KOPT-K1 (cell line): ENCODE data around the gene TMEM135.
"Not testable (repeated sequence)": the region's sequence is repeated elsewhere in the genome, so short reads cannot be mapped to it uniquely, and the experiment has no call there.

Experiments
- H3K27ac ChIP-seq: fragments of 200-600 bp; sonication (generic); 2 replicates; pipeline ENCODE4 v1.5.1; 2016; ENCODE audit warnings: antibody characterized with exemption, mild to moderate bottlenecking, low read depth, low read length; ENCODE audit not compliant: poor library complexity, severe bottlenecking
- H3K36me3 ChIP-seq: fragments of 200-600 bp; sonication (generic); 2 replicates; pipeline ENCODE4 v1.5.1; 2017; ENCODE audit warnings: antibody characterized with exemption, mild to moderate bottlenecking, low read length, moderate library complexity; ENCODE audit not compliant: insufficient read depth
- H3K9me3 ChIP-seq: fragments of 200-600 bp; sonication (generic); 2 replicates; pipeline ENCODE4 v1.5.1; 2017; ENCODE audit warnings: antibody characterized with exemption, low read length, mild to moderate bottlenecking; ENCODE audit not compliant: insufficient read depth, poor library complexity, severe bottlenecking

Gene TMEM135

DNA sequence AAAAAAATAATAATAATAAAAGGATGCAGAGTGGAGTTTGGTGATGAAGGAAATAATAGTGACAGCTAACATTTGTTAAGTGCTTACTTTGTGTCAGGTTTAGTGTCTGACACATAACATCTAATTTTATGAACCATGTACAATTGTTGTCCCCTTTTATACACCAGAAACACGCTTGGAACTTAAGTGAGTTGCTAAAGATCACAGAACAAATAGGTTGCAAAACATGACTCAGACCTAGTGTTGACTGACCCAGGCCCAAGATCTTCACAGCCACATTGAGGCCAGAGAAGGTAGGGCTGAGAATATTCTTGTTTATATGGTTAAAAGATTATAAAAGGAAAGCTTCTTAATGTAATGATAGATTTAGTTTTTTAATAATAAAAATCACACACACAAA, 25.6 kb upstream of the TMEM135 start:
- Histone ChIP-seq H3K9me3 (no peaks in the 10 kb centered on the region), H3K36me3 (no peaks in the 10 kb centered on the region), H3K27ac (no peak overlapping the region)

DNA sequence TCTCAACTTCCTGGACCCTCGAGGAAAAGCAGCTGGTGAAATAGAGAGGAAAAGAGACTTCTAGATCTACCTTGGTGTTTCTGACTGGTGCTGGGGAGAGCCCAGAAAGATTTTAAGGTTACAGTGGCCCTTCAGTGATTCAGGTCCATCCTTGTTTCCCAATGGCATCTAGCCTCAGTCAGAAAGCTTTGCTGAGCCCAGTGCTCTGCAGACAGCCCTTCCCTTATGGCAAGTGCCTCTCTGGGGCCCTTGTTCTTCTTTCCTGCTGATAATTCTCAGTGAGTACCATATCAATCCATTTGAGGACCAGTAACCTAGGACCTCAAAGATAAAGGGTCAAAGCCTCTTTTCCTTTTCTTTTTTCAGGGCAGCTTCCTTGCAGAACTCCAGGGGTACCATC, 25.1 kb upstream of the TMEM135 start:
- Histone ChIP-seq H3K27ac (no peak overlapping the region), H3K9me3 (no peaks in the 10 kb centered on the region), H3K36me3 (no peaks in the 10 kb centered on the region)

DNA sequence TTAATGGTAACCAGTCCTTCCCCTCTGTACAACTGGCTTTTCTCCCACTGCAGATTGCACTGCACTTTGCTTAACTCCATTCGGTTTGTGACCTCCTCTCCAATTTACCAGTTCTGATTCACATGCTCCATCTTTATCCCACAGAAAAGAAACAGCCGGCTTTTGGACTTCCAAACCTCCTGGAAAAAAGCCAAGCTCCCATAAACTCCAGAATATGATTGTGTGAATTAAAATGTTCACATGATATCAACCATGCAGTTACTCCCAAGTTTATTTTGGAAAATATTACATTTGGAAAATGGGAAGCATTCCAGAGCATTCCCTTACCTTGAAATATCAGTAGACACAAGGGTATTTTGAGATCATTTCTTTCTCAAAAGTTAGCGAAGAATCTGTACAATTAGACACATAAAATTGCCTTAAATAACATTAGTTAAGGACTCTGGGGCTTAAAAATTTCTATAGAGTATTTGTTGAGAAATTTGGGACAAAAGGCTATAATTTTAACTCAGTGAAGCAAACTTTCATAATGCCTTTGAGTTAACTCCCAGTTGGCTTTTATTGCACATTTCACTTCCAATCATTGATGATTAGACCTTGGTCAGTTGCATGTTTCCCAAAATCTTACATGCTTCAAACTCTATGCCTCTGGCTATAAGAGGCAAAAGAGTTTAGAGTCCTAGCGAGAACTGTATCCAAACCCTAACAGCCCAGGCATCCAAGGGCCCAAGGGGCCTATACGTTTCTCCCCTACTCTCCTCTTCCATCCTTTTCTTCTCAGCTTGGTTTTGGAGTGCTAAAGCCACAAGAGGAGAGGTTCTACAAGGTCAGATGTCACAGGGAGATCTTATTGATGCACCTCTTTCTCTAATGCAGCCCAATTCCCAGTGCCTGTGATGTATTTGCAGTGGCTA, 23.6 kb upstream of the TMEM135 start:
- no peaks in the 10 kb centered on the region for H3K9me3 ChIP-seq
- H3K27ac ChIP-seq, result no peak overlapping the region
- no peaks in the 10 kb centered on the region for H3K36me3 ChIP-seq

DNA sequence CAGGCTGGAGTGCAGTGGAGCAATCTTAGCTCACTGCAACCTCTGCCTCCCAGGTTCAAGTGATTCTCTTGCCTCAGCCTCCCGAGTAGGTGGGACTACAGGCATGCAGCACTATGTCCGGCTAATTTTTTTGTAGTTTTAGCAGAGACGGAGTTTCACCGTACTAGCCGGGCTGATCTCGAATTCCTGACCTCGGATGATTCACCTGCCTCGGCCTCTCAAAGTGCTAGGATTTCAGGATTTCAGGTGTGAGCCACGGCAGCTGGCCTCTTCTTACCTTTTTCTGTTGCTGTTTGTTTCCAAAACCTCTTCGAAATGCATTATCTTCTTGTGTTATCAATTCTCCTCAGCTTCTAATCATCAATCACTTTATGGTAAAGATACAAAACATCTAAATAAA, 22.1 kb upstream of the TMEM135 start:
- Histone ChIP-seq H3K9me3 (no peaks in the 10 kb centered on the region), H3K27ac (no peak overlapping the region)

DNA sequence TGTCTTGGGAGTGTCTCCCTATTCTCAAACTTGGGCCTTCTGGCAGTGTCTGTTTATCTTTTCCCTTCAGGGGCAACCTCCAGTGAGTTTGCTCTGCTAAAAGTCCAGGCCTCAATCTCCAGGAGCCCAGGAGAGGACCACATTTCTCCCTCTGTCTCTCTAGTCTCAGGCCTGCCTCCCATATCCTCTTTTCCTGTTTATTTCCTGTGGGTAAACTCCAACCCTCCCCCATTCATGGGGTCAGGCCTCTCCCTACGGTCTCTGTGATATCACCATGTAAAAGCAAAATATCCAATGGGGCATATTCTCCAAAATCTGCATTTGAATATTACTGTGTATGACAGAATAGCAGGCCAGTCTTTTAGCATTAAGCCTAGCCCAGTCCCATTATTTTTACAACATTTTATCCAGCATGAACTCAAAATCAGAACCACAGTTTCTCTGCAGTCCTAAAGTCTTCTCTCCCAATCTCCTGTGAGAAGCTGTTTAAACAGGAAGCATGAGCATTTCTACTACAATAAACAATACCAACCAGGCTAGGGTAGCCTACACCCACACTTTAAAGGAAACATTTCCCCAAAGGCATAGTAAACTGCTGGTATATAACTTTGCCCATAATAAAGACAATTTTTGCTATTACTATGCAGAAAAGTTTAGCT, 18.0 kb upstream of the TMEM135 start:
- Histone ChIP-seq H3K27ac (no peak overlapping the region), H3K36me3 (no peaks in the 10 kb centered on the region), H3K9me3 (no peaks in the 10 kb centered on the region)

More for the DNA sequence above, 22.1 kb upstream of the TMEM135 start:
- no peaks in the 10 kb centered on the region for H3K36me3 ChIP-seq

DNA sequence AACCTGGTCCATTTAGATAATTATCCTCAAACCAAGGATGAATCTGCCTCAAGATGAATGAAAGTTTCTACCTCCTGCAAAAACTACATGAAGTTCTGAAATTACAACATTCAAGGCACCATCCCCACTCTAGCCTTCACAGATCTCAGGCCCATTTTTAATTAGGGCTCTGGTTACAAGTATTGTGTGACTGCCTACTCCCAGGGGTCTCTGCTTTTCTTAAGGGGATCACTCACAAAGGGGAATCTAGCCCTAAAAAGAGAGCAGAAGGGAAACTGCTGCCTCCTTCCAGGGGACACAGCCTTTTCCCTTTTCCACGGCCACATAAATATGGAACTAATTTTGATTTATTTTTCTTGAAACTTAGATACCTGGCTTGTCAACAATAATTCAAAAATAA, 17.4 kb upstream of the TMEM135 start:
- H3K27ac ChIP-seq, result no peak overlapping the region
- no peaks in the 10 kb centered on the region for H3K36me3 ChIP-seq
- H3K9me3 ChIP-seq, result no peaks in the 10 kb centered on the region

DNA sequence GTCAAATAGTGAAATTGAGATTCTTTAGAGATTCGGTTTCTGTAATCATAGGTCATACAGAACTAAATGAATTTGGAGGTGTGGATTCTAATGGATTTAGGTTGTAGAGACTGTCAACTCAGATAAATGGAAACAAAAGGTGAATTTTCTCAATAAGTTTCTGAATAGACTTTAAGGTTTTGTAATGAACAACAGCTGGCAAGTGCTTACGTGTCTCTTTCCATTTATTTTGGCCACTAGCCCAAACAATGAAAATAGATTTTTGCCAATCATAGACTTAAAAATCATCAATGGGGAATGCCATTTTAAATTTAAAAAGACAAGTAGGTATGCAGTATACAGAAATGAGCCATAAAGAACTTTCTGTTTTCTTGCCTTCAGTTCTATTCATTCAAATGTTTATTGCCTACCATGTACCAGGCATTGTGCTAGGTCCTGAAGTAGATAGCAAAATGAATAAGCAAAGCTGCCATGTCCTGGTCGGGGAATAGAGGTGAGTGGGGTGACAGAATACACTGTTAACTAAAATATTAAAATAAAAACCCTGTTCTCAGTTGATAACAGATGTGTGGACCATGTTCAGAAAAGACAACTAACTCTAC, 16.9 kb upstream of the TMEM135 start:
- Histone ChIP-seq H3K27ac (no peak overlapping the region), H3K9me3 (no peaks in the 10 kb centered on the region), H3K36me3 (no peaks in the 10 kb centered on the region)

DNA sequence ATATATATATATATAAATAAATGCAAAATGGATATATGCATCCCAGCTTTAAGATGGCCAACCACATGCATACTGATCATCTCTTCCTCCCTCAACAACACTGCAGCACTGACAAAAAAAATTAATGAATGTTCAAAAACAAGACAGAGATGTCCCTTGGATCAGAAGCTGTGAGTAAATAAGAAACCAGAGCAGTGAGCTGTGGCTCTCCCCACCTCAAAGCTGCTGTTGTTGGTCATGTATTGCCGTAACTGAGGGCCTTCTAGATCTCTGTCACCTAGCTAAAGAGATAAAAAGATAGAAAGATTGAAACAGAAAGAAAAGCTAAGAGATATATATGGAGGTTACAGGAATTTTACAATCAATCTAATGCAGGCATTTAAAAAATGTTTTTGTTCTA, 15.5 kb upstream of the TMEM135 start:
- Histone ChIP-seq H3K9me3 (no peaks in the 10 kb centered on the region), H3K27ac (no peak overlapping the region), H3K36me3 (no peaks in the 10 kb centered on the region)

DNA sequence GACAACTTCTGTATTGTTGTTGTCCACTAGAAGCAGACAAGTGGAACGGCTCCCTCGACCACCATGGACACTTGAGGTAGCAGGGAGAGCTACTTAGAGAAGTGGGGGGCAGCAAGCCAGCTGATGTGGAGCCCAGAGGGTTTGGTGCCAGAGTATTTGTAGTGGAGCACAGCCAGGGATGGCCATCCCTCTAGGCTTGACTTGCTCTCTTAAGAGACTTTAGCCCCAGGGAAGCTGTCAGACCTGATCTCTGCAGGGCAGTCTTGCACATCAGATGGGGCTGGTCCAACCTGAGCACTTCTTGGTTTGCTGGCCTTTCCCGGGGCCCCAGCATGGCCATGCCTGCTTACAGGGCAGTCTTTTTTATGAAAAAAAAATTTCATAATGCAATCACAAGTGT, 15.0 kb upstream of the TMEM135 start:
- H3K27ac ChIP-seq, result no peak overlapping the region
- no peaks in the 10 kb centered on the region for H3K9me3 ChIP-seq
- H3K36me3 ChIP-seq, result no peaks in the 10 kb centered on the region

DNA sequence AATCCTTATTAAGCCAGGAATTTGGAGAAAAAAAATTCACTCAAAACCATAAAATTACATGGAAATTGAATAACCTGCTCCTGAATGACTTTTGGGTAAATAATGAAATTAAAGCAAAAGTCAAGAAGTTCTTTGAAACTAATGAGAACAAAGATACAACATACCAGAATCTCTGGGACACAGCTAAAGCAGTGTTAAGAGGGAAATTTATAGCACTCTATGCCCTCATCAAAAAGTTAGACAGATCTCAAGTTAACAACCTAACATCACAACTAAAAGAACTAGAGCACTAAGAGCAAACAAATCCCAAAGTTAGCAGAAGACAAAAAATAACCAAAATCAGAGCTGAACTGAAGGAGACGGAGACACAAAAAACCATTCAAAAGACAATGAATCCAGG, 11.3 kb upstream of the TMEM135 start:
- not testable (repeated sequence) for H3K9me3 ChIP-seq, H3K36me3 ChIP-seq, H3K27ac ChIP-seq

DNA sequence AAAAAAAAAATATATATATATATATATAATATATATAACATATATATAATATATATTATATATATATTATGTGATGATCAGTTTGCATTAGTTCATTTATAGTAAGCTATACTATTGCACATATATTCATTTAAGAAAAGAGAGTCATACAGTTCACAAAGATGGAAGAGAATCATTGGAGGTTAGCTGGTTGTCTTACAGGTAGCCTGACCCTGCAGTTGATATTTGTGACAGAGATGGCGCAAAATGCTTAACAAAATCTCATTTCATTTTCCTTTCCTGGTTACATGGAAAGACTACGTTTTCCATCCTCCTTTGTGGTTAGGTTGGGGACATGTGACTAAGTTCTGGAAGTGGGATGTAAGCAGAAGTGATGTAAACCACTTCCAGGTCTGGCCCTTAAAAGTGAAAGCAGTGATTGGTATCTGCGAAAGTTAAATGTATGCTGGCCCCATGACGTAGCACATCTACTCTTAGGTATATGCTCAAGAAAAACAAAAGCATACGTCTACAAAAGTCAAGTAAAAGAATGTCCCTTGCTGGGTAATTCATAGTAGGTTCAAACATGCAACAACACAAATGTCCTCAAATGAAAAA, 7.2 kb upstream of the TMEM135 start:
- H3K36me3 ChIP-seq, result no peaks in the 10 kb centered on the region
- H3K9me3 ChIP-seq, result no peaks in the 10 kb centered on the region
- H3K27ac ChIP-seq, result no peak overlapping the region

DNA sequence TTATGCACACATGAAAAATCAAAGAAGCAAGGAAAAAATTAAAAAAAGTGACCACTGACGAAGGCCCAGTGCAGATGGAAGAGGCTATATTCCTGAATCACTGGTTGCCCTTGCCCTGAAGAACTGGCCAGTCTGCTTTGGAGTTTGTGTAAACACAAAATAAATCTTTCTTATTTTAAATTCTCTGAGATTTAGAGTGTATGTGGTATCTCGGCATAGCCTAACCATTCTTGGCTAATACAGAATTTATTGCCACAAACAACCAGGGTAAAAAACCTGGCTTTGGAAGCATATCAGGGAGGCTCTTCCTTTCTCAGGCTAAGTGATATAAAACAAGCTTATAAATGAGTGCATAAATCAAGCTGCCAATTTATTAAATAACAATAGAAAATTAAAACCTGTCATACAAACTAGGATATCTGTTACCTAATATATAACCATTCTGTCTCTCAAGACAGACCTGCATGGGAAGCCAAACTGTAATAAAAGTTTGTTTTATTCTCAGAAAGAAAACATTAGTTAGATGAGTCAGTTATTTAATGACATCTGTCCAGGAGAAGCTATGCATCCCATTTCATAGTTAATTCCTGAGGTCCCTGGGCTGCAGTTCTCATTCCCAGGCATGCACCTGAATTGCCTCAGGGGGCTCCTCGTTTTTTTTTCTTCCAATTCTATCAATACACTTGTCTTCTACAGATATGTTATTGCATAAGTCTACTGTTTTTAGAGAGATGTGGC, 6.1 kb upstream of the TMEM135 start:
- Histone ChIP-seq H3K9me3 (no peaks in the 10 kb centered on the region), H3K27ac (no peak overlapping the region), H3K36me3 (no peaks in the 10 kb centered on the region)

DNA sequence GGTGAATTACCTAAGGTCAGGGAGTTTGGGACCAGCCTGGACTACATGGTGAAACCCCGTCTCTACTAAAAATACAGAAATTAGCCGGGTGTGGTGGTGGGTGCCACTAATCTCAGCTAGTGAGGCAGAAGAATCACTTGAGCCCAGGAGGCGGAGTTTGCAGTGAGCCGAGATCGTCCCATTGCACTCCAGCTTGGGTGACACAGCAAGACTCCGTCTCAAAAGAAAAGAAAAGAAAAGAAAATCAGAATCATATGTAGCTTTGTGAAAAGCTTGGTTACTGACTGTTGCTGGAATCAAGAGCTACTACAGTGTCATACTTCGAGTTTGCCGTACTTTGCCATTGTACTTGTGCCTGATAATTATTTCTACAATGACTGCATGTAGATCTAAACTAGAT, 4.2 kb upstream of the TMEM135 start:
- Histone ChIP-seq H3K9me3 (no peaks in the 10 kb centered on the region), H3K27ac (no peak overlapping the region)

DNA sequence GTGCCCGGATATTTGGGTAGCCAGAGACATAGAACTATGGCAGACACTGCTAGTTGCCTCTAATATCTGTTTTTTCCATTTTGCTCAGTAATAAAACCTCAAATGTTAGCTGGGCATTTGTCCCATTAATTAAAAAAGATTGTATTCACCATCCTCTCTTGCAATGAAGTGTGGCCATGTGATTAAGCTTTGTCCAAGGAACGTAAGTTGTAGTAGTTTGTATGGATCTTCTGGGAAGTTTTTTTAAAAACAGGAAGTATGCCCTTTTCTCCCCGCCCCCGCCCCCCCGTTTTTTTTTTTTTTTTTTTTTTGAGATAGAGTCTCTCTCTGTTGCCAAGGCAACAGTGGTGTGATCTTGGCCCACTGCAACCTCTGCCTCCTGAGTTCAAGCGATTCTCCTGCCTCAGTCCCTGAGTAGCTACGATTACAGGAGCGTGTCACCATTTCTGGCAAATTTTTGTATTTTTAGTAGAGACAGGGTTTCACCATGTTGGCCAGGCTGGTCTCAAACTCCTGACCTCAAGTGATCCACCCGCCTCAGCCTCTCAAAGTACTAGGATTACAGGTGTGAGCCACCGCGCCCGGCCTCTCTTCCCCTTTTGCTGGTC, 1.7 kb upstream of the TMEM135 start:
- no peaks in the 10 kb centered on the region for H3K9me3 ChIP-seq
- 0 out of 2 replicates have a peak, but pooled peaks cover 5% of the 10 kb centered on the region for H3K36me3 ChIP-seq
- H3K27ac ChIP-seq, result no peak overlapping the region

More for the DNA sequence above, 4.2 kb upstream of the TMEM135 start:
- H3K36me3 ChIP-seq, result no peaks in the 10 kb centered on the region
